RCC 7860 (cell line): ENCODE measurements around the gene RHOG.
A peak's percentile ranks its signal among the peaks of the same experiment; 100 is the strongest.
"Not testable (repeated sequence)": the region's sequence is repeated elsewhere in the genome, so short reads cannot be mapped to it uniquely, and the experiment has no call there.

Source experiments
- DNase-seq: peaks from one replicate; pipeline ENCODE4 v3.0.0-alpha.2; 2015; ENCODE audit warnings: low spot score
- FAIRE-seq: peaks from 2 replicates; lab custom pipeline; 2012; peaks lifted over from hg19 to GRCh38; lab: Jason Lieb, UNC

The RHOG gene

DNA sequence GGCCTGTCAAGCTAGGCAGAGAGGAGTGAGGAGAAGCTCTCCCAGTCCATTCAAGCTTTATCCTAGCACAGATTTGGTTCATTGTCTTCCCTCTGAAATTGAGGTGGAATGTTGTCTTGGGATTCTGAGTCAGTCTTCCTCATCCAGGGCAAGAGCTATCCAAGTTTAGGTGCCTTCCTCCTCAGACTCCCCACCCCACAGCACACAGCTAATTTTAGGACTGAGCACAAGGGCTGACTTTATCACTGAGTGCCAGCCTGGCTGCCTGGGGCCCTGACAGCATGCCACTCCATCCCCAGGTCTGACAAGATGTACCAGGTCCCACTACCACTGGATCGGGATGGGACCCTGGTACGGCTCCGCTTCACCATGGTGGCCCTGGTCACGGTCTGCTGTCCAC lies 29.8 kb downstream of the RHOG start:
- FAIRE-seq (no peak), DNase-seq (no peak)

- no peak for FAIRE-seq
- DNase-seq, result no peak
These were observed 30.3 kb downstream of the RHOG start for GRCh38 chr11:3810446-3810845.

GRCh38 chr11:3809624-3809928 lies 31.2 kb downstream of the RHOG start:
- FAIRE-seq, result no peak

DNA sequence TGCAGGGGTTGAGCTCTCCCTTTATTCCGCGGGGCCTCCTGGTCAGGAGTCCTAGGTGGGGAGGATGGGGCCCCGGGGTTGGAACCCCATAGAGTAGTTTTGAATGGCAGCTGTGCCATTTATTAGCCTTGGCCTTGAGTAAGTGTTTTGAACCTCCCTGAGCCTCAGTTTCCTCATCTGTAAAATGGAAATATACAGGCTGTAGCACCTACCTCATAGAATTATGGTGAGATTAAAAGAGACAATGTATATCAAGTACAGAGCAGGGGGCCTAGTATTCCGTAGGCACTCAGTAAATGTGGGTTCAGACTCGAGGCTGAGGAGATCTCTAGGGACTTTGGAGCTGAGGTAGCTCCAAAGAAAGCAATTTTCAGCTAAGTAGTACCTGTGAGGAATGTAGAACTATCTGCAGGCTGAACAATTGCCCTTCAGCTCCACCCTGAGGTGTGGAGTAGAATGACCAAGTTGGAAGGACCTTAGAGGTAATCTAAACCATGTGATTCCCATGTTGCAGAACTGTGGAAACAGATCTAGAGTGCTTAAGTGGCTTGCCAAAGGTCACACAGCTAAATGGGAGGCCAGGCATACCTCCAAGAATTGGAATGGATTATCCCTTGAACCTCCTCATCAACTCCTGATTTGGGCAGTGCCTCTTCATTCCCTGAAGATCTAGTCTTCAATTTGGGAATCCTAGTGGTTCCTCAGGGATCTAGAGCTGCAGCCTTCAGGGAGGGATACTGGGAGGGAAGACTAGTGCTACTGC lies 31.7 kb downstream of the RHOG start:
- DNase-seq, result peak; percentile 43
- no peak for FAIRE-seq

More at GRCh38 chr11:3809624-3809928, 31.2 kb downstream of the RHOG start:
- DNase-seq, result no peak

DNA sequence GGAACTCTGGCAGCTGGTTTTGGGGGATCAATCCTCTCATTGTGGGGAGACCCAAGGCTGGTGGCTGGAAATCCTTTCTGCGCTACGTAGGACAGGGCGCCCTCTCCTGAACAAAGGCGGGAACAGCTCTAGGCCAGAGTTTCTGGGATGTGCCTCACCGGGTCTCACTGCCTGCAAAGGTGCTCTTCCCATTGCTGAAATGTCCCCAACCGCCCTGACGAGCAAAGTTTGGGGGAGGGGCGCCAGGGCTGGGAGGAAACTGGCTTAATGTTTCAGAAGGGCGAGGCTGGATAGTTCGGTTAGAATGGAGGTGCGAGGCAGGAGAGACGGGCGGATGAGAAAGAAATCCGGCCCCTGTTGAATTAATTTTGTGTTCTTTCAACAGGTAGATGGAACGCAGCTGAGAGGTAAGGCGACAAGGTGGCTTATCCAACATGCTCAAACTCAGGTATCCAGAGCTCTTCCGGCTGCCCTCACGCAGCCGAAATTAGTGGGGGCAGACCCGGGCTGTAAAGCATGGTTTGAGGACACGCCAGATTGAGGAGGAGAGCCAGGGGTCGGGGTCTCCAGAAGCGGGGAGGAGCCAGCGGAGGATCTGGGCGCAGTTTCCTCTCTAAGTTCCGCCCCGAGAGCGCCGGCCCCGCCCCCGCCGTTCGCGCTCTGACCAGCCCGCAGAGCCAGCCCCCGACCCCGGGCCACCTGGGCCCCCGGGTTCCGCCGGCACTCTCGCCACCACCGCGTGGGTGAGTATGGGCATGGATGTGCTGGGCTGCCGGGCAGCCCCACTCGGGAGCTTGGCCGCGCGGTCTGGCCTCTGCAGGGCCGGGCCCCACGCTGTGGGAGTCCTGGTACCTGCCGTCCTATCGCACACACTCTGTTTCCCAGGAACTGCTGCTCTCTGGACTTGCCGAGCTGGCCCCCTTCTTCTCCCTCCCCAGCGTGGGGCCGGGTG lies 32.6 kb downstream of the RHOG start, which contains the start of gene PGAP2:
Gene PGAP2, plus strand, starts transcription at position 652 of the 952 bp plus-strand sequence. CDS start 2,700 bp downstream, outside the sequence.
- no peak for FAIRE-seq

DNA sequence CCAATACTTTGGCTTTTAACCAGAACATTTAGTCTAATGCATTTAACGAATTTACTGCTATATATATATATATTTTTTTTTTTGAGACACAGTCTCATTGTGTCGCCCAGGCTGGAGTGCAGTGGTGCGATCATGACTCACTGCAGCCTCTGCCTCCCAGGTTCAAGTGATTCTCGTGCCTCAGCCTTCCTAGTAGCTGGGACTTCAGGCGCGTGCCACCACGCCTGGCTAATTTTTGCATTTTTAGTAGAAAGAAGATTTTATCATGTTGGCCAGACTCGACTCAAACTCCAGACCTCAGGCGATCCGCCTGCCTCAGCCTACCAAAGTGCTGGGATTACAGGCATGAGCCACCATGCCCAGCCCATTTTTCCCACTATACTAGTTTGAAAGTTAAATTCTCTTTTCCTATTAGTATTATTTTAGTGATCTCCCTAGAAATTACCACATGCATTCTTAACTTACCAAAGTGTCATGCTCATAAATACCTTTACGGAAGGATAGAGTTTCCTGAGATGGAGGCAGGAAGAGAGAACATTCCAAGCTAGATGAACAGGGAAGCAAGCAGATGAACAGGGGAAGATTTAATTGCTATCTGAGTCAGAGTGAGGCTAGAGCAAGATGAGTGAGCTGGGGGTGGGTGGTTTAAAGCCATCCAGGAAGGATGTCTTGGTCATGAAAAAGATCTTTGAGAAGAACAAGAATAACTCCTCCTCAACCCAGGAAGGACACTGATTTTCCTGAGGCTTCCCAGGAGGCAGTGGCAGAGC lies 36.8 kb downstream of the RHOG start:
- FAIRE-seq (peak; percentile 84), DNase-seq (peak; percentile 89)

More for the DNA sequence above, 32.6 kb downstream of the RHOG start, which contains the start of gene PGAP2:
- DNase-seq, result no peak

DNA sequence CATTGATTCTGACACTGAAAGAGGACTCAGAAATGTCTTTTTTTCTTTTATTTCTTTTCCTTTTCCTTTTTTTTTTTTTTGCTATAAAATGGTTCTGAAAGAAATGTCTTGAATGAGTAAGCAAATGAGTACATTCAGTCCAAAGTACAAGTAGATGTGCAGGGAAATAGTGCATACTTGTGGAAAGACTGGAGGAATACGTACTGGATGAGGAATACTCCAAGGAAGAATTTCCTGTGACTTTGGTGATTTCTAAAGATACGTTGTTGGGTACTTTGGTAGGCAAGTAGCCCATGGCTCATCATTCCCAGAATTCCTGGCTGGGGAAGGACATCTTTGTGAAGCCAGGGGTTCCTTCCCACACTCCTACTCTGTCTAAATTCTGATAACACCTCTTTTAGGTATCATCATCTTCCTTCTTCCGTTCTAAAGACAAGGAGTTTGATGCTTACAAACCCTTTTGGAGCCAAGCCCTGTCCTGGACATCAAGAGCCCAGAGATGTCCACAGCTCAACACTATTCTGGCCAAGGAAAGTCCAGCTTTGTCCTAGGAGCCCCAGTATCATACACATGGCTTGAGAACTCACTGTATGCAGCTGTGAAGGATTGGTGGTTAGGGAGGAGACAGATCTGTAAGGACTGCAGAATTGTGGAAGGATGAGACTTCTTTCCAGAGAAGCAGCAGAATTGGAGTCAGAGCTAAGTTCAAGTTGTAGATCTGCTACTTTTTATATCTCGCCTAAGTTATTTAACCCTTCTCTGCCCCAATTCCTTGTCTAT lies 38.6 kb downstream of the RHOG start:
- peak; percentile 81 for FAIRE-seq
- peak; percentile 92 for DNase-seq

DNA sequence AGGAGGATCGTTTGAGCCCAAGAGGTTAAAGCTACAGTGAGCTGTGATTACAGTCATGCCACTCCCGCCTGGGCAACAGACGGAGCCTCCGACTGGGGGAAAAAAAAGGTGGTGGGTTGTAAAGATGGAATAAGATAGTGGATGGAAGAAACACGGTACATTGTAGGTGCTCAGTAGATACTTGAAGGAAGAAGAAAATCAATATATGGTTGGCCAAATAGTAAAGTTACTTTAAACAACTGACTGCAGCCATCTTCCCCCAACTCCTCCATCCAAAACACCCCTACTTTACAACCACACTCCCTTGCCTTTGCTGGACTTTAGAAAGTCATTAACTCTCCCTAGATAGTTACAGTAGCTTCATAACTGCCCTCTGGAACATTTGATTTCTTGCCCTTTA lies 40.9 kb downstream of the RHOG start:
- FAIRE-seq (no peak), DNase-seq (no peak)

DNA sequence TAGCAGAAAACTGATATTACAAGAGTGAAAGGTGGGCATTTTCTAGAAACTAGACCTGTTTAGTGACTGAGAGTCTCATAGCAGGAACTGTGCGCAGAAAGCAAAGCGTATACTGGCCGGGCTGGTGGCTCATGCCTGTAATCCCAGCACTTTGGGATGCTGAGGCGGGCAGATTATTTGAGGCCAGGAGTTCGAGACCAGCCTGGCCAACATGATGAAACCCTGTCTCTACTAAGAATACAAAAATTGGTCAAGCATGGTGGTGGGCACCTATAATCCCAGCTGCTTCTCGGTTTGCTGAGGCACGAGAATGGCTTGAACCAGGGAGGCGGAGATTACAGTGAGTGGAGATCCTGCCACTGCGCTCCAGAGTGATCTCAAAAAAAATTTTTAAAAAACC lies 41.6 kb downstream of the RHOG start:
- FAIRE-seq (no peak), DNase-seq (no peak)

DNA sequence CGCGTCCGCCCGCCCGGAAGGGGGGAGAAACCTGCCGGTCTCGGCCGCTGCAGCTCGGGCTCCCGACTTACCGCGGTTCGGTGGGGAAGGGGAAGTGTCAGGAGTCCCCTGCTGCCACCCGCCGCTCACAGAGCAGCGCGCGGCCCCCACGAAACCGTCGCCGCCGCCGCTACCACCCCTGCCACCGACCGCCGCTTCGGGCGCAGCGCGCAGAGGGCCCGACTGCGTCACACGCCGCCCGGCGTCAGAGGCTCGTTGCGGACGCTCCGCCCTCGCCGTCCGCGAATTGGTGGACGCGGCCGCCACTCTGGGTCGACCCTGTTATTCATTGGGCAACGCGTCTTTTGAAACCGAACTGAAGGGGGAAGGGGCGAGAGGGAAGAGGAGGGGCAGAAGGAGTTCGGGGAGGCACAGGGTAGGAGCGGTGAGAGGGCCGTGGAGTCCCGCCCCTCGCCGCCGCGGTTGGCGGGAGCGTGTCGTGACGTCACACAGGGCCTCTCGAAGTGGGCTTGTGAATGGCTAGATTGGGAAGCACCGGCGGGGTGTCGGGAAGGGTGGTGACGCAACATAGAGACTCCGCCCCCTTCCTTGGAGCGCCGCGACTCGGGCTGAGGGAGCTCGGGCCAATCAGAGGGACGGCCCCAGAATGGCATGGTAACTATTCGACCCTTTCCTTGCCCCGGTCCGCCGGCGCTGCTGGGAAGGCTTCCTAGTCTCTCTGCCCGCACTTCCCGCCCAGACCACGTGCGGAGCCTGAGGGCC lies 43.2 kb downstream of the RHOG start, which contains the start of gene NUP98:
Gene NUP98, minus strand, starts transcription at position 226 of the 762 bp plus-strand sequence. CDS start 15,437 bp downstream, outside the sequence.
- DNase-seq (peak; percentile 98), FAIRE-seq (peak; percentile 86)

DNA sequence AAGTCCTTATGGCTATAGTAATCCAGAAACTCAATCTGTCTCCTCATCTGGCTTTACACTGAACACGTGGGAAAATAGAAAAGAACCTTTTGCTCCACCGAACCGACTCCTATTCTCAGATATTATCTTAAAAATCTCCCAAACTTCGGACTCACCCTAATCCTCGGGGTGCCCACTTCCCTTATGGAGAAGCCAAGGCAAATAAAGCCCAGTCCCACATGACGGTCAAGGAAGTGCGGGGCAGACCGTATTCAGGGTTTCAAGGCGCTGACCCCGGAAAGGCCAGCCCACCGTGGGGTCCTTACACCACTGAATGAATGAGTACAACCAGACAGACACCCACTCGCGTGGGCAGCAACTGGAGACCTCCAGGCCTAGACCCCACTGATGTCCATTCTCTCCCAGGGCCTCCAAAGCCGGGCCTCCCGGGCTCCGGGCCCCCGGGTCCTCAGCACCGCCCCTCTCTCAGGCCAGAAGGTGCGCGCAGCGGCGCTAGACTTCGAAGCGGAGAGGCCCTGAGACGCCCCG lies 43.9 kb downstream of the RHOG start:
- FAIRE-seq (no peak), DNase-seq (no peak)

GRCh38 chr11:3796346-3796745 lies 44.4 kb downstream of the RHOG start:
- FAIRE-seq, result no peak
- no peak for DNase-seq

- FAIRE-seq (no peak), DNase-seq (no peak)
These were observed 44.8 kb downstream of the RHOG start for GRCh38 chr11:3796002-3796311.

DNA sequence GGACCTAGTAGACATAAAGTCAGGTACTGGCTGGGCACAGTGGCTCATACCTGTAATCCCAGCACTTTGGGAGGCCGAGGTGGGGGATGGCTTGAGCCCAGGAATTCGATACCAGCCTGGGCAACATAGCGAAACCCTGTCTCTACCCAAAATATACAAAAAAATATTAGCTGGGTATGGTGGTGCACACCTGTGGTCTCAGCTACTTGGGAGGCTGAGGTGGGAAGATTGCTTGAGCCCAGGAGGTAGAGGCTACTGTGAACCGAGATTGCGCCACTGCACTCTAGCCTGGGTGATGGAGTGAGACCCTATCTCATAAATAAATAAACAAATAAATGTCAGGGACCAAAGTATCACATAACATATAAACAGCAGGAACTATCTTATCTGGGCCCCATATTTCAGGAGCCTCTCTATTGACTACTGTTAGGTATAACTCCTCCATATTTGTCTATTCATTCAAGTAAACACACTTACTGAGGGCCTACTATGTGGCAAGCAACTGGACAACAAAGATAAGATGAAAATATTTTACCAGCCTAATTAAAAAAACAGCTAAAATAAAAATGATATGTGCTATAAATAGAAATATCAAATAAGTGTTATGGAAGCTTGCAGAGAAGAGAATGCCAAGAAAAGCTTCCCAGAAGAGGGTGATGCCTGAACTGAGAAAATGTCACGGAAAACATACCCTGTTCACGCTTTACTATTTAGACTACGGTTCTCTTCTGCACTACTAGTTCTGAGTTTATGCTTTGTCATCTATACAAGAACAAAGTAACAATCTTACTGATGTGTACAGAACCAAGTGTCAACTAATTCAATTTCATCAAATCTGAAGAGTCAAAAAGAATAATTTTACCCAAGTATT lies 45.4 kb downstream of the RHOG start:
- FAIRE-seq (no peak), DNase-seq (no peak)

- FAIRE-seq, DNase-seq: not testable (repeated sequence)
These were observed 46.4 kb downstream of the RHOG start for GRCh38 chr11:3794387-3794786.

DNA sequence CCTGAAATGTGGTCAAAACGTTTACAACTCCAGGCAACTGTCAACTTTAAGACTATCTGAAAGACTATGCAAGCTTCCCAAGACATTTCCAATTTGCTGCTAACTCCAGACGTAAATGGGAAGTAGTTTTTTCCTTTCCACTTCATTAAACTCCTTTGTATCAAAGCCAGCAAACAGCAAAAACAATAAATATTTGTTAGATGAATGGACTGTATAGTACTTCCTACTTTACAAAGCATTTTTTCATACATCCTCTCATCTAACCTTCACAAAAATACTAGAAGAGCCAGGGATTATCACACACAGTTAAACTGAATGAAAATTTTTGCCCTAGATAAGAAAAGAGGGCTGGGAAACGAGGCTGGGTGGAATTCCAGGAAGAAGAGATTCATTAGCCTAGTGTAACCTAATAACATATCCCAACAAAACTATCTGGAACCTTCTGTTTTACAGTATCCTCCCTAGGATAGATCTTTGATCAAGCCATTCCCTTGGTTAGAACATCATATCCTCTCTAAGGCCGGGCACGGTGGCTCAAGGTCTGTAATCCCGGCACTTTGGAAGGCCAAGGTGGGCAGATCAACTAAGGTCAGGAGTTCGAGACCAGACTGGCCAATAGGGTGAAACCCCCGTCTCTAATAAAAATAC lies 53.9 kb downstream of the RHOG start:
- no peak for DNase-seq
- no peak for FAIRE-seq

GRCh38 chr11:3783611-3784010 lies 57.1 kb downstream of the RHOG start:
- FAIRE-seq, result no peak
- DNase-seq, result no peak

DNA sequence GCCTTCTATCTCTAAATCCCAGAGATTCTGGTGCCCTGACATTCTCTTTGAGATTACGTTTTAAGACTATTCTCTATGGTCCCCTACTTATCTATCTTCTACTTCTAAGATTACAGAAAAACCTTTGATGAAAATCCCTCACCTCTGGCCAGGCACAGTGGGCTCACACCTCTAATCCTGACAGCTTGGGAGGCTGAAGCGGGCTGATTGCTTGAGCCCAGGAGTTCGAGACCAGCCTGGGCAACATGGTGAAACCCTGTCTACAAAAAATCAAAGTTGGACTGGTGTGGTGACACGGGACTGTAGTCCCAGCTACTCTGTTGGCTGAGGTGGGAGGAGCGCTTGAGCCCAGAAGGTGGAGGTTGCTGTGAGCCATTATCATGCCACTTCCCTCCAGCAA lies 57.8 kb downstream of the RHOG start:
- DNase-seq, result no peak
- FAIRE-seq, result no peak
